Measurements from ENCODE around the gene COL26A1.

The COL26A1 gene

GRCh38 chr7:101535351-101535751 lies 172.7 kb downstream of the COL26A1 start:
- DNase-seq (ENCODE audit: low spot score) = no peak

- no peak for DNase-seq (ENCODE audit: low spot score)
Observed at GRCh38 chr7:101536232-101536631, 173.6 kb downstream of the COL26A1 start.

DNA sequence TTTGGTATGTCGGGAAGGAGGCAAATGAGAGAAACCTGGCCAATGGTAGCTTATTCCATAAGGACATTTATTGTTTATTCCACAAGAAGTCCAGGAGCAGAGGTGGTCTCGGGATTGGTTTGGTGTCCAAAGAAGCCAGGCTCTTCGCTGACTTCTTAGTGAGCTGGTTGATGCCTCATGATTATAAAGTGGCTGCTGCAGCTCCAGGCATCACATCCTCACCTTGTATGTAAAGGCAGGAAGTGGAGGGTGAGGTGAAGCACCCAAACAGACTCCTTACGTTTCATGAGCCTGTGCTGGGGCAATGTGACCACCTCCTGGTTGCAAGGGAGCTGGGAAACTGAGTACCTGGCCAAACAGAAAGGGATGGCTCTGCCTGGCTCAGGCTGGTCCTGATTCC lies 174.0 kb downstream of the COL26A1 start:
- DNase-seq (ENCODE audit: low spot score) = no peak

- no peak for DNase-seq (ENCODE audit: low spot score)
Observed at GRCh38 chr7:101537205-101537604, 174.5 kb downstream of the COL26A1 start.

GRCh38 chr7:101537935-101538595 lies 175.4 kb downstream of the COL26A1 start:
- no peak for DNase-seq (ENCODE audit: low spot score)

GRCh38 chr7:101538596-101539459 lies 176.2 kb downstream of the COL26A1 start:
- peak; percentile 64 for DNase-seq (ENCODE audit: low spot score)

GRCh38 chr7:101539784-101540183 lies 177.1 kb downstream of the COL26A1 start:
- DNase-seq (ENCODE audit: low spot score) = no peak

DNA sequence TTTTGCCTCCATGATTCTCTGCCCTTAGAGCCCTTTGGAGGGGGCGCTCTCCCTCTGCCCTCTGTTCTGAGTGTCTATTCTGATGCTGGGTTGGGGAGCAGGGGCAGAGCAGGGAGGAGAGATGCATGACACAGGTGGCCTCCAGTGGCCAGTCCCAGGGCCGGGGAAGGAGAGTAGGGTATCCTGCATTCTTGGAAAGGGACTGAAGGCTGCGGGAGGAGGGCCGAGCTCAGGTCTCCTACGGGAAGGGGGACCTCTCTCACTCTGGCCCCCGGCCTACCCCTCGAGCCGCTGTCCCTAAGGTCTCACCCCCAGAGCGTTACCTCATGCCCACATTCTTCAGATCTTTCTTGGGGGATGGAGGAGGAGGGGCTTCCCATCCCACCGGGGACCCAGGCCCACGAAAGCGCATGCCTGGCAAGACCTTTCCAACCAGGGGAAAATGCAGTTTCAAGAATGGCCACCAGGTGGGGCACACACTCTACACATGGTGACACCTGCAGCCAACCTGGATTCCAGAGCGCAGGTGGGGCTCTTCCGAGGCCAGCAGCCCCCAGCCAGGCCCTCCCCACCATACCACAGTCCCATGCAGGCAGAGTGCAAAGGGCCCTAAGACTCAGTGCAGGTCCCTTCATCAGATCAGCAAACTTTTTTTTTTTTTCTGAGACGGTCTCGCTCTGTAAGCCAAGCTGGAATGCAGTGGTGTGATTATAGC lies 180.0 kb downstream of the COL26A1 start:
- peak; percentile 79 for DNase-seq (ENCODE audit: low spot score)

DNA sequence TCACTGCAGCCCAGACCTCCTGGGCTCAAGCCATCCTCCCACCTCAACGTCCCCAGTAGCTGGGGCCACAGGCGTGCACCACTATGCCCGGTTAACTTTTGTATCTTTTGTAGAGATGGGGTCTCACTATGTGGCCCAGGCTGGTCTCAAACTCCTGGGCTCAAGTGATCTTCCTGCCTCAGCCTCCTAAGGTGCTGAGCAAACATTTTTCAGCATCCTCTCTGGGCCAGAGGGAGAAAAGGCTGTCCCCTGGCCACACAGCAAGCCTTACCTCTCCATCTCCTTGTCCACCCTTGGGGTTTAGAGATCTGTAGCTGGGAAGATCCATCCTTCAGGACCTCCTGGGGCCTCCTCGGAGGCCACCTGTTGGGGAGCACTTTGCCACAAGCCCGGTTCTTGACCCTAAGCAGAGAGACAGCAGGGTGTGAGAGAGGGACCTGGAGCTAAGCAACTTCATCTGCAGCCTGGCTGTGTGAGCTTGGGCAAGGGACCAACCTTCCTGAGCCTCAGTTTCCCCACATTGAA lies 180.6 kb downstream of the COL26A1 start:
- no peak for DNase-seq (ENCODE audit: low spot score)

DNA sequence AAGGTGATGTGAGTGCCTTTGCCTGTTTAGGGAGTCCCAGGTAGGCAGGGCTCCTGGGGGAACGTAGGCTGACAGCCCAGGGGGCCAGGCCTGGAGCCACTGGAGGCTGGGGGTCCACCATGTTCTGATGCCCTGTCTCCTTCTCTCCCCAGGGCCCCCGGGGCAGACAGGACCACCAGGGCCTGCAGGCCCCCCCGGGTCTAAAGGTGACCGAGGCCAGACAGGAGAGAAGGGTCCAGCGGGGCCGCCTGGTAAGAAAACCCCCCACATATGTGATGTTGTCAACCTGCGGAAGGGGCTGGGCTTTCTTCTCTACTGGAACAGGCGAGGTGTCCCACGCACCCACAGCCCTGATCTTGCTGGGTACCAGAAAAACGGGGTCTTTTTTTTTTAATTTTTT lies 181.2 kb downstream of the COL26A1 start:
- no peak for DNase-seq (ENCODE audit: low spot score)

GRCh38 chr7:101545441-101546190 lies 182.9 kb downstream of the COL26A1 start:
- no peak for DNase-seq (ENCODE audit: low spot score)

- DNase-seq (ENCODE audit: low spot score) = no peak
Observed at GRCh38 chr7:101546308-101546936, 183.7 kb downstream of the COL26A1 start.

DNA sequence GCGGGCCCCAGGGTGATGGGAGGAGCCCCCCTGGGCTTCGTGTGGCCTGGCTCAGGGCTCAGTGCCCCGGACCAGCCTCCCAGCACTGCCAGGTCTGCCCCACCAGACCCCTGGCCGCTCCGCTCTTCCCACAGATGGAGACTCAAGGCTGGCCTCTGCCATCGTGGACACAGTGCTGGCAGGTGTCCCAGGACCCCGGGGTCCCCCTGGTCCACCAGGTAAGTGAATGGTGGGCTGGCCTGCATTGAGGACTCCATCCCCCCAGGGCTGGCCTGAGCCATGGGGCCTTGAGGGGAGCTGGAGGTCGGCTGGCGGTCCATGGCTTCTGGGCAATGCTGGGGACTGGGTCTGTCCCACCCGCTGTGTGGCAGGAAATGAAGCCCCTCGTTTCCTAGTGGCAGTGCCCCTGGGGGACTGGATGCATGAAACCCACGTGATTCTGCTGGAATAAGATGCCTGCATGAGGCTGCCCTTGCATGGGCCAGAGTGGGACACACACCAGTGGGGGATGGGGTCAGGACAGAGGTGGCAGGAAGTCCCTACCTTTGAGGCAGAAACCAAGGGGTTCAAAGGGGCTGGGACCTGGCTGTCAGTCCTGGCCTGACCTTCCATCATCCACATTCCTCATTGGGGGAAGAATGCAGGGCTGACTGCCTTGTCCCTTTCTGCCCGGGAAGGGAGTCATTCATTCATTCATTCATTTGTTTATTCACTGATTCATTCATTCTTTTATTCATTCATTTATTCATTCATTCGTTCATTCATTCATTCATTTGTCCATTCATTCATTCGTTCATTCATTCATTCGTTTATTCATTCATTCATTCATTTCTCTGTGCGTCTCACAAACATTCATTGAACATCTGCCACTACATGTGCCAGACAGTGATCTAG lies 184.6 kb downstream of the COL26A1 start:
- no peak for DNase-seq (ENCODE audit: low spot score)

DNA sequence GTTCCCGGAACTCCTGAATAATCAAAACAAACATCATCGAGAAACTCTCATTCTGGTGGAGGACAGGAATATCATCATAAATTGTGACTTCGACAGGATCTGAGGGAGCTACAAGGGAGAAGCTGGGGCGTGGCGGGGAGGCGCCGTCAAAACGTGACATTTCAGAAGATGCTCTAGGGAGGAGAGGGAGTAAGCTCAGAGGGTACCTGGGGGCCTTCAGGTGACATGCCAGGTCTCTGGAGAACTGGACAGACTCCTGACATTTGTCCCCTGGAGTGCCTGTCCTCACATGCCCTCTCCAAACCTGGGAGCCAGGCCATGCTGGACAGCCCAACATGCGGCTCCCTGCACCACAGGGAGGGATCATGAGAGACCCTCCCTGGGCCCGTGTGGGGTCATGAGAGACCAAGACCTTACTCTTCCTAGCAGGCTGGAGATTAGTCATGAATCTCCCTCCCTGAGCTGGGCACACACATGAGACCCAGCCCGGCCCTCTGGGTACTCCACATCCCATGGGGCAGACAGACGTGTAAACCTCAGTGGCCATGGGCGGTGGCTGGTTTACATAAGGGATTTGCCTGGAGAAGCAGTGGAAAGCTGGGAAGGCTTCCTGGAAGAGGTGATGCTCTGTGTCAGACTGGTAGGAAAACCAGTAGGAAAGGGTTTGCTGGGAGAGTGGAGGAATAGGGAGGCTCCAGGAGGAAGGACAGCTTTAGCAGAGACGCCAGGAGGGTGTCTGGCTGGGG lies 185.4 kb downstream of the COL26A1 start:
- DNase-seq (ENCODE audit: low spot score) = no peak

GRCh38 chr7:101549734-101550133 lies 187.1 kb downstream of the COL26A1 start:
- no peak for DNase-seq (ENCODE audit: low spot score)

DNA sequence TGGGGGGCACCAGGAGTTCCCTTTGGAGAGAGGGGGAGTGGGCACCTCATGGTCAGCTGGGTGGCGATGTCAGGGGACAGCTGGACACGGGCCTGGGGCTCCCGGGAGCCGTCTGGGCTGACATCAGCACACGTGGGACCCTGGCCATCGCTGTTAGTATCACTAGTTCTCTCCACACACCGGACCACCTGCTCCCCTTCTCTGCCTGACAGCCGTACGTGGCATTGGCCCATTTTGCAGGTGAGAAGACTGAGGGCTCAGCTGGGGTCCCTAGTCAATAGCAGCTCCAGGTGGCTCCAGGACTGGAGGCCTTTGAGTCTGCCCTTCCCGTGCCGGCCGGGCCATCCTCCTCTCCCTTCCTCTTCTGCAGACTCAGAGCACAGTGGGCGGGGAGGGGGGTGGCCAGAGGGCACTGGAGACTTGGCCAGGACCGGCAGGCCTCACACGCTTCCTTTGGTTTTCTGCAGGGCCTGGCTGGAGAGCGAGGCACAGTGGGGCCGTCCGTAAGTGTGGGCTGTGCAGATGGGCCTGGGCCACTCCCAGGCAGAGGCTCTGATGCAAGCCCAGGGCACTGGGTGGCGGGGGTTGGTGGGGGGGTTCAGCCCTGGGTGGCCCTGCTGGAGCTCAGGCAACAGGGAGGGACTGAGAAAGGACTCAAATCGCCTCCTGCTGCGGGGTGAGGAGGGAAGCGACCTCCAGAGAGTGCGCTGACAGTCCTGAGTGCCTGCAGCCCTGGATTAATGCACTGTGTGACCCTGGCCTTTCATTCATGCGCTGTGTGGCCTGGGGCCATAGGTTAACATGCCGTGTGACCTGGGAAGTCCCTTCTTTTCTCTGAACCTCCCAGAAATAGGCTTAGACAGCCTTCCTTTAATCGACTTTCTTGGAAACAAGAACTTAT lies 188.2 kb downstream of the COL26A1 start:
- DNase-seq (ENCODE audit: low spot score) = no peak

DNA sequence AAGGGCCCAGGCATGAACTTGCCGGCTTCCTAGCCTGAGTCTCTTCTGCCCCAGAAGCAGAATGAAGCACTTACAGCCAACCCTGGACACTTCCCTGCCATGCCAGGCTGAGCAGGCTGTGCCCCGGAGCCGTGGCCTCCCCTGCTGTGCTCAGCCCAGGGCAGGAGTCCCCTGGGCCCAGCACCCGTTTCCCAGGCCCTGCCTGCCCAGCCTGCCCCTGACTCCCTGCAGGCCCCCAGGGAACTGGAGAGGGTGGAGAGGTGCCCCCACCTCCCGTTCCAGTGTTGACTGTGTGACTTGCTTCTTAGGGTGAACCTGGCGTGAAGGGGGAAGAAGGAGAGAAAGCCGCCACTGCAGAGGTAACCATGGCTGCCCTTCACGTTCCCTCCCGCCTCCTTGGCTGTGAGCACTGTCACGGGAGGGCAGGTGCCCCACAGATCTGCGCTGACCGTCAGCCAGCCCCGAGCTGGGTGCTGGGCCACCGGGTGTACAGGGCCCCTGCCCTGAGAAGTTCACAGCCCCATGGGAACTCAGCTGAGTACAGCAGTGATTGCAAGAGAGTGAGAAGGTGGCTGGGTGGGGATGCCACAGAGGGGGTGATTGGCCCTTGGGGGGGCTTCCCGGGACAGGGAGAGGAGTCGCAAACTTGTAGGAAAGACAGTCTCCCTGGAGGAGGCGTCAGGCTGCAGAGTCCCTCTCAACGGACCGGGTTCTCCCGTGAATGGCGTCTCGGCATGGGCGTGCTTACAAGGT lies 190.5 kb downstream of the COL26A1 start:
- DNase-seq (ENCODE audit: low spot score) = no peak

All from cerebellar cortex (tissue), 1 donor.